NCI-H524 (cell line): ENCODE results near the gene RFNG.

Experiments used
- DNase-seq, 2 experiments: peaks; one replicate each; lab custom pipeline; 2025; lab: John Stamatoyannopoulos, UW

RFNG gene

DNA sequence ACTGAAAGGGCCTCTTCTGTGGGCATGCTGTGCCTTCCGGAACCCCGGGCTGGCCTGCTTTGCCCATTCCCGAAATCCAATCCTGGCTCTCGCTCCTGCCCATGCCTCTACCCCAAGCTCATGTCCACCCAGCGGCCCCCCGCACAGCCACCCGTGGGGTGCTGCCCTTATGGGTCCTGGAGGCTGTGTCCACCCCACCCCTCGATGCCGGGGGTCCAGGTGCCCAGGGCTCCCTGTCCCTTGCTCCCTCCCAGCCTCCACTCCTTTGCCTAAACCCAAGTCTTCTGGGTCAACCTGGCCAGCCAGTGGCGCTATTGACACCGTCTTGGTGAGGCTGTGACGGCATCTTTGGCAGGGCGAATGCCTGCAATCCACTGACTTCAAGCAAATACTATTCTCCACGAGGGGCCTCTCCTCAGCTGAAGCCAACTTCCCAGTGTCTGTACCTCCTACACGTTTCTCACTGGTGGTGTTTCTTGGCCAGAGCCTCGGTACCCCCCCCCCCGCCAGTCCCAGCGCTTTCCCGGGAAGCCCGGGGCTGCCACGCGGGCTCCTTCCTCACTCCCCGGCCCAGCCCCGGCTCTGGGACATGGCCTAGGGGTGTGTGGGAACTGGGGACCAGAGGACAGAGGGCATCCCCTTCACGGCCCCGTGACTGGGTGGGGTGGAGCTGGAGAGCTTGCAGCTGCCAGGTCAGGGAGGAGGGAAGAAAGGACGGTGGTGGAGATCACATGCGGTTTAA, 26.2 kb upstream of the RFNG start:
- no peak for DNase-seq

DNA sequence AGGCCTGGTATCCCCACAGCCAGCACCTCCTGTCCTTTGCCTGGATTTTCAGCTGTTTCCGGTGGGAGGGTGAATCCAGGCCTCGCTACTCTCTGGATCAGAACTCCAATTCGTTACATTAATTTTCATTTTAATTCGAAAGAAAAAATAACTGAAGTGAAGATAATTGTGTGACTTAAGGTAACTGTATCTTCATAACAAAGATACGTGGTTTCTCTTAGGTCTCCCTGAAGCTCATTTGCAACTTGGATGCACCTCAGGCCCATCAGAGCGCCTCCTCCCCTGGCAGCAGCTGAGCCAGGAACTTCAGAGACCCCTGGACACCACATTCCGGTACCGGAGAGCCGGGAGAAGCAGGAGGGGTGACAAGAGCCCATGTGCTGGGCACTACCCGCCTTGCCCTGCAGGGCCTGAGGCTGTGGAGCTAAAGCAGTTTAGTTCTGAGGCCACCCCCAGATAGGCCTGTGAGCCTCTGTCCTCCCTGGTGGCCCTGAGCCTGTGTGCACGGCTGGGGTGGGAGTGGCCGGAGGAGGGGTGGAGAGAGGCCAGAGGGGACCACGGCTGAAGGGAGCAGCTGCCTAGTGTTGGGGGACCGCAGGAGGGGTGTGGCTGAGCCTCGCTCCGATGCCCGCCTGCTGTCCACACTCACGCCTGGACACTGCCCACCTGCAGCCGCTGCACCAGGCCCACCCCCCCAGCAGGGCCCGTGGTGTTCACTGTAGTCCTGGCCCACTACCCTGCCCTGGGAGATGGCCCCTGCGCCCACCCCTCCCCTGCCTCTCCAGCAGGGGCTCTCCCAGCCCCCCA, 25.4 kb upstream of the RFNG start:
- no peak for DNase-seq

DNA sequence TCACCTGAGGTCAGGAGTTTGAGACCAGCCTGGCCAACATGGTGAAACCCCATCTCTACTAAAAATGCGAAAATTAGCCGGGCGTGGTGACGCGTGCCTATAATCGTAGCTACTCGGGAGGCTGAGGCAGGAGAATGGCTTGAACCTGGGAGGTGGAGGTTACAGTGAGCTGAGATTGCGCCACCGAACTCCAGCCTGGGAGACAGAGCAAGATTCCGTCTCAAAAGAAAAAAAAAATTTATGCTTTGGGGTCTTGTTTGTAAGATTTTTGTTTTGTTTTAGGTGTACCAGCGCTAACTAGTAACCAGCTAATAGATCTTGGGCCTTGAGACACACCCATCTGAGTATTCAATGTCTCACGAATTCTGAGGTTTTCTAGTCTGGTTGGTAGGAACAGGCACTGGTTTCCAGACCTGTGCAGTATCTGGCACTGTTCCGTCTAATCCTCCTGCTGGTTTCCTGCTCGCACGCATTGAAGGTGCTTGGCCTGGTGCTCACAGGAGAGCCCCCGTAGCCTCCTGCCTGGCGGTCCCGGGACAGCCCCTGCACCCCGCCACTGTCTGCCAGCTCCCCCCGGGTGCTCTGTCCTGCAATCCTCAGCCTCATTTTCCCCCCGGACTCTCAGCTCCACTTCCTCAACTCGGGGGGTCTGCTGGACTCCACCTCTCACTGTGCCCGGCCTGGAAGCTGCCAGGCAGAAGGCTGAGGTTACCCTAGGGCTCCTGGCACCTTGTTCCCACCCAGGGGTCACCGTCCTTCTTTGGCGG, 24.6 kb upstream of the RFNG start:
- DNase-seq: no peak

DNA sequence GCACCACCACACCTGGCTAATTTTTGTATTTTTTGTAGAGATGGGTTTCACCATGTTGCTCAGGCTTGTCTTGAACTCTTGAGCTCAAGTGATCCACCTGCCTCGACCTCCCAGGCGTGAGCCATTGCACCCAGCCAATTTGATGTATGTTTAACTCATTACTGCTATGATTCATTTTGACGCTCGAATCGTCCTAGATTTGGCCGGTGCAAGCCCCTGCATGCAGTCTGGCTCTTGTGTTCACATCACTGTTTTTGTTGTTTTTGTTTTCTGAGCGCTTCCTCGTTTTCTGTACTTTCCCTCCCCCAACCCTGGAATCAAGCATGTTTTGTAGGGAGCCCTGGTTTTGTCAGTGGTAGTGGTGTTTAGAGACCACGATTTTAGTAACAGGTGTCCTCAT, 21.8 kb upstream of the RFNG start:
- no peak for DNase-seq

DNA sequence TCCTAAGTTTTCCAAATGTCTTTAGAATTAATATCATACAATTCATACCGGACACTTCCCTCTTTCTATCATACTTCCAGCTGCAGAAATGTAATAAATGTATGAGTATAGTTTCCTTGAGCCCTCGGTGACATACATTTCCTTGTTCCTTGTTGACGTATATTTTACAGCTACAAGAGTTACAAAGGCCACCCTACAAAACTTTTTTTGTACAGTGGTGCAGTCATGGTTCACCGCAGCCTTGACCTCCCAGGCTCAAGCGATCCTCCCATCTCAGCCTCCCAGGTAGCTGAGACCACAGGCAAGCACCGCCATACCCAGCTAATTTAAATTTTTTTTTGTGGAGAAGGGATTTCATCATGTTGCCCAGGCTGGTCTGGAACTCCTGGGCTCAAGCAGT, 21.2 kb upstream of the RFNG start:
- no peak for DNase-seq

DNA sequence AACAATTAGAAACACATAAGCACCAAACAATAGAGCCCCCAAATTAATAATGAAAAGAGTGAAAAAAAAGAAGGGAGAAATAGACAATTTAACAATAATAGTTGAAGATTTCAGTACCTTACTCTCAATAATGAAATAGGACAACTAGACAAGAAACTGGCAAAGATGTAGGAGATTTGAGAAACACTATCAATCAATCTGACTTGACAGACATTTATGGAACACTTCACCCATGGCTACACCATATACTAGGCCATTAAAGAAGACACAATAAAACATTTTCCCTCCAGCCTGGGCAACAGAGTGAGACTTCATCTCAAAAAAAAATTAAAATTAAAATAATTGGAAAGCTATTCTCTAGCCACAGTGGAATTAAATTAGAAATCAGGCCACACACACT, 19.0 kb upstream of the RFNG start:
- DNase-seq: no peak

DNA sequence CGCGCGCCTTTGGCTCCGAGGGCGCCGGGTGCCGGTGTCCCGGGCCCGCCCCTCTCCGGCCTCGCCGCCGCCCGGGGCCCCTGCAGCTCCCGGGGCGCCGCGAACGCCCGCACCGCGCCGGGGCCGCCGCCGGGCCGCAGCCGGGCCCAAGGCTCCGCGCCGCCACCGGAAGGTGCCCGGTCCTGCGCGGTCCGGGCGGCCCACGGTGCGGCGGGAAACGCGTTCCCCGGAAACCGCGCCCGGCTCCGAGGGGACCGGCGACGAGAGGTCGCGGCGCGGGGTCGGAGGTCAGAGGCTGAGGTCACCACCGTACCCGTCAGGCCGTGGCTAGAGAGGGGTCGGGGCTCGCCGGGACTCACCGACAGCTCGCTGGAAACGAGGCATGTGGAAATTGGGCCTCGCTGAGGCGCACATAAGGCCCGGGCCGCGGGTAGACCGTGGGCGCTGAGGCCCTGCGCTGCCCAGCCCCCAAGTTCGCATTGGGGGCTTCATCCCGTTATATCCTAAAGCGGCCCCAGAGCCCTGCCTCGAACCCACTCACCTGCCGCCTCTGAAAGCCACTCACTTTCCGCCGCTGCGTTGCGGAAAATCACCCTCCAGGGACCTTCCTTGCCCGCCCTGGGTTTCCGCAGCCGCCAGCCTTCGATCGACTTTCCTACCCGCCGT, 14.2 kb upstream of the RFNG start, which contains the start of gene DUS1L:
Gene DUS1L, minus strand, starts transcription at position 167 of the 666 bp plus-strand sequence. CDS start 745 bp downstream, outside the sequence.
- peak in 1 of 2 experiments; percentile 74 for DNase-seq

DNA sequence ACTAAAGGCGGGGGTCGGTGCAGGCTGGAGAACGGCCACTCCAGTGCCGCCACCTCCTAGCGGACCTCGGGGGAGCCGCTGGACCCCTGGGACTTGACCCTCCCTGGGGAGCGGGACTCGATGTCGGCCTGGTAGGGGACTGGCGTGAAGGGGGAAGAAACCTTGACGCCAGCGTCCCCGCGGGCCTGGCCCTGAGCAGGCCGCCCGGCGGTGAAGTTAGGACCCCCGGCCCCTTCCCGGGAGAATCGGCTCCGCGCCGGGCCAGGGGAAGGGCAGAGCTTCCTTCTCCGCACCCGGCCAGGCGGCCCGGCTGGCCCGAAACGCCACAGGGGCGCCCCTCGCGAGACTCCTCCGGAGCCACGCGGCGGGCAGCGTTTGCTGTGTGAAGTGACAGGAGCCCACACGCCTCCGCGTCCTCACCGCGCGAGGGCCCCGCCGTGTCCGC, 13.6 kb upstream of the RFNG start:
- no peak for DNase-seq

DNA sequence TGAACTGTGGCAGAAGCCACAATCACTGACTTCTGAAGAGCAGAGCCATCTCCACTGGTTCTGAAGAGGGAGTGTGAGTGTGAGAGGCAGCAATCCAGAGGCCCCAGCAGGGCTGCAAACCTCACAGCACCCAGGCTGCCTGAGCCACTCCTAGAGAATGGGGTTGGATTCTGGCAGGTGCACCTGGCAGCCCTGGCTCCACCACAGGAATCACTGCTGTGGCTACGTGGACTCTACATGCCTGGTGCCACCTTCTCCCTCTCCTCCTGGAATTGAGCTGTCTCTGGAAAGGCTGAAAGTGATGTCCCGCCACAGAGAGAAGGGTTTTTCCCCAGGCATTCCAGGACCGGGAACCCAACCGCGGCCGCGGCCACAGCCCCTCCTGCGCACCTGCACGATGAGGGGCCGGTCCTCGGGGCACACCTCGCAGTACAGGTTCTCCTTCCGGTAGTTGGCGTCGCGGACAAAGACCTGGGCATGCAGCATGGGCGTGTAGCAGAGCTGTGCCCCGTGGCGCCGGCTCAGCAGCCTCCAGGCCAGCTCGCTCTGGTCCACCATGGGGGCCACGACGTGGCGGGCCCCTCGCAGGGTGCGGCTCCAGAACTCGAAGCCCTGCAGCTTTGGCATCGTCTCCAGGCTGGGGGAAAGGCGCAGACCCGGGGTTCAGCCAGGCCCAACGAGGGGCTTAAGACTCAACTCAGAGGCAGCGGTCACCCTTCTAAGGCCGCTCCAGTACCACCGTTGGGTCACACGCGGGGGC, 13.0 kb upstream of the RFNG start:
- no peak for DNase-seq

DNA sequence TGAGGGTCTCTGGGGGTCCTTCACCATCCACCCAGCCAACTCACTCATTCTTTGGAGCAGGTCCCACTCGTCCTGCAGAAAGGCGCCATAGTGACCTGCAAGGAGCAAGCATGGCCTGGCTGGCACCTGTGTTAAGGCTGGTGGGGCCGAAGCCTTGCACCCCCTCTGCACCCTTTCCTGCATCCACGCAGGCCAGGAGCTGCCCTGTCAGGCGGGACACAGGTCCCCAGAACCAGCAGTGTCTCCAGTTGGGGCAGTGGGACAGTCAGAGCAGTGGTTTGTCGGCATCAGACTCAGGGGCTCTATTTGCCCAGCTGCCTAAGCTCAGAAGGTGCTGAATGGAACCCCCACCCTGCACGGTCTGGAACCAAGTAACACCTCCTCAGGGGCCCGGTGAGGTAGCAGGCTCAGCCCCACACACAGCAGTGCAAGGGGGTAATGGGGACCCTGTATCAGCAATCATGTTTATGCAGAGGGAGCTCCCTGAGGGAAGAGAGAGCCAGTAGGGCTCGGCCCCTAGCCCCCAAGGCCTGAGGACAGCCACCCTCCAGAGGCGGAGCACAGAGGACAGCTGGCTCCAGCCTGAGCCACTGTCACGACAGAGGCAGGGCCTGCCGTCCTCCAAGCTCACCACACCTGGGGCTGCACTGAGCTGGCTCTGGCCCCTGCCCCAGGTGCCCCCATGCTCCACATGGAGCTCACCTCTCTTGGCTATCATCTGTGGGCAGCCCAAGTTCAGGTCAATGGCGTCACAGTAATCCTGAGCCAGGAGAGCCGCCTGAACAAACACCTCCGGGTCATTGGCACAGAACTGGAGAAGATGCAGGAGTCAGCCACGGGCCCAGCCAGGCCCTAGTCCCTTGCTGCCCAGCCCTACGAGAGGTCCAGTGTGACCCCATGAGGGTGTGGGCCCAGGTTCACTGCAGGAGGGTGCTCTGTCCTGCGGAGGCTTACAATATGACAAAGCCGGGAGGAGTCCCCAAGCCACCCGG, 12.1 kb upstream of the RFNG start:
- DNase-seq: no peak

DNA sequence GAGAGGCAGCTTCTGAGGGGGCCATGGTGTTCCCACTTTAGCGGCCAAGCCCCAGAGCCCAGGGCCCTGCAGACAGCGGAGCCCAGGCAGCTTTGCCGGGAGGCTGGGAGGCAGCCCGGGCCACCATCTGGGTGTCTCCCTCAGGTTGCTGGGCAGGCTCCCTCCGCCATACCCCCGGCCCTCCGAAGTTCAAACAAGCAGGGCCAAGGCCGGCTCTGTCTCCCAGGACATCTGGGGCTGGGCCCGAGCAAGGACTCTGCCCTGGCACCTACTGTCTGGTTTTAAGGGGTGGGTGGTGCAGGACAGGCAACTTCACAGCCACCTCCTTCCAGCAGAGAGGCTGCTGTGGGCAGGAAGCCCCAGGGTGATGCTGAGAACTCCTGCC, 11.4 kb upstream of the RFNG start:
- no peak for DNase-seq

DNA sequence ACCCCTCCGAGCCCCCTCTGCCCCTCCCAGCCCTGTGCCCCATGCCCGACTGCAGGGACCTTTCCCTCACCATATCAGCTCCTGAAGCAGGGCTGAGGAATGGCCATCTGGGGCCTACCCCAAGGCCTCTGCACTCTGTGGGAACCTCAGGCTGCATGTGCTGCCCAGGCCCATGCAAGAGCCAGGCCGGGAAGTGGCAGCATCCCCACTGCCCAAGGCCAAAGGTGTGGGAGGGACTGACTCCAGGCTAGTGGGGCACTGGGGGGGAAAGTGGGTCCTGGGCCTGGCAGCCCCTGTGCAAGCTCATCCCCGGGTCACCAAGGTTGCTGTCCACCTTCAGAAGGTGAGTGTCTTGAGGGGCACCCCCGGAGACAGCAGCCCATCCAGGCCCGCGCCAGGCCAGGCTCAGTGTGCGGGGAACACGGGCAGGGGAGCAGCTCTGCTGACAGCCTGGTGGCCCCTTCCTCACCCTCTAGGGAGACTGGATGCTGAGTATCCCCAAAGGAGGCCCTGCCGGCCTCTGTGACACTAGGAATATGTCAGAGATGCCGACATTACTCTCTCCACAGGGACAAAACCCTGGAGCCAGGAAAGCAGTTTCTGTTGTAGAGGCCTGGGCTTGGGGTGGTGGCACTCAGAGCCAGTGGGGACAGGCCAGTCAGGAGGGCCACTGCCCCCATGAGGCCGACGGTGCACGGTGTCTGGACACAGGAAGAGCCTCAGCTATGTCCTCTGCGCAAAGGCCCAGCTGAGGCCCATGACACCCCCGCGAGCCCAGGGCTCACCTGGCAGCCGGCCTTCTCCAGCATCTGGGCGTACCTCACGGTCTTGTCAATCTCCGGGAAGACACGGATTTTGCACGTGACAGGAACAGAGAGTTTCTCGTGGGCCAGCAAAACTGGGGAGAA, 10.7 kb upstream of the RFNG start:
- no peak for DNase-seq

DNA sequence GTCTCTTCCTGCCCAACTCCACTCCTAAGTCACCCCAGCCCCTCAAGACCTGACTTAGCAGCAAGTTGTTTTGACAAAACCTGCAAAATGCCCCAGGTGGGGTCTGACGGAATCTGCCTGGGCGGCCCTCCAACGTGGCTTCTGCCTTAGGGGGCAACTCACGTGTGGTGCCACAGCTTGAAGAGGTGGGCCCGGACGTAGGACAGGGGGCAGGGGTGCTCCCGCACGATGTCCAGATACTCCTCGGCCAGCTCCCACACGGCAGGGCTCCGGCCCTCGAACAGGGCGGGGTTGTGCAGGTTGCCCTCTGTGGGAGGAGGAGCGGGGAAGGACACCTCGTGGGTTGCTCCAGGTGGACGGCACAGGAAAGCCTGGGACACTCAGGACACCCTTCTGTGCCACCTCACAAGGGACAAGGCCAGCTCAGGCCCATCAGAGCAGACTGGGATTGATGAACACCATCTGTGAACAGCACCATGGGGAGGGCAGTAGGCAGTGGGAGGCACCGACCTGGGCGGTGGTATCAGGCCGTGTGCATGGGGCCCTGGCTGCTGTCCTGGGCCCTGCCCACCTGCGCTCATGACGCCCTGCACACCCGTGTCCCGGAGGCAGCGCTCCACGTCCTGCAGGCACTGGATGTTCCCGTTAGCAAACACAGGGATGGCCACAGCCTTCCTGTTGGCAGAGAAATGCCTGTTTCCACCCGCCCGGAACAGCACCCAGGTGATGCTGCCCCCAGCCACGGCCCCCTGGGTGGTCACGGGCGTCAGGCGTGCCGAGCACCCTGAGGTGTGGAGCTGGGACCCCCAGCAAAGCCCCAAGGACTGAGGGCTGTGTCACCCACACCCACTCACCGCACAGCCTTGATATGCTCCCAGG, 9.7 kb upstream of the RFNG start:
- DNase-seq: no peak

DNA sequence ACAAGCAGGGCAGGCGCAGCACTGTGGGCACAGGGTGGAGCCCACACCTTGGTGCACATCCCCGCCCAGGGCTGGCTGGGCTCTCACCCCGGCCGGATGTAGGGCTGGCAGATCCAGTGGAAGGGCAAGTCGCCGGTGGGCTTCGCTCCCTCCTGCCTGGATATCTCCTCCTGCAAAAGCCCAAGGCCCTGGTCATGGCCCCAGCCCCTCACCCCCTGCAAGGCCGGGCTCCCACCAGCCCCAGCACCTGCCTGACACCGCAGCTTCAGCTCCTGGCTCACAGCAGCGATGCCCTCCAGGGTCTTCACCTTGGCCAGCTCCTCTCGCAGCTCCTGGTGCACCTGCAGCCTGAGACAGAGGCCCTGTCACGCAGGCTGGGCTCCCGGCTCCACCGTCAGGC, 9.0 kb upstream of the RFNG start:
- no peak for DNase-seq

DNA sequence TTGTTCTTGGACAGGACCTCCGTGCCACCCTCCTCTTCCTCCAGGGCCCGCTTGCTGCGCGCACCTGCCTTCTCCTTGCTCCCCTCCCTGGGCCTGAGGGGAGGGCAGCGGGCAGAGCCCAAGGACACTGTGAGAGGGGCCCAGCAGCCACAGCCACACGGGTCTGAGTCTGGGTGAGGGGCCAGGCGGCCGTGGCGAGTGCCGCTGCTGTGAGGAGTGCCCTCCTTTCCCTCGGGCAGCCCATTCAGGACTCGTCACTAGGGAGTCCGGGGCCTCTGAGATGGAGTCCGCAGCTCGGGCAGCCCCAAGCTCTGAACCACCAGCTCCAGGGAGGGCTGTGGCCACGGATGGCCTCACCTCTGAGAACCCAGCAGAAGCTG, 8.4 kb upstream of the RFNG start:
- no peak for DNase-seq

DNA sequence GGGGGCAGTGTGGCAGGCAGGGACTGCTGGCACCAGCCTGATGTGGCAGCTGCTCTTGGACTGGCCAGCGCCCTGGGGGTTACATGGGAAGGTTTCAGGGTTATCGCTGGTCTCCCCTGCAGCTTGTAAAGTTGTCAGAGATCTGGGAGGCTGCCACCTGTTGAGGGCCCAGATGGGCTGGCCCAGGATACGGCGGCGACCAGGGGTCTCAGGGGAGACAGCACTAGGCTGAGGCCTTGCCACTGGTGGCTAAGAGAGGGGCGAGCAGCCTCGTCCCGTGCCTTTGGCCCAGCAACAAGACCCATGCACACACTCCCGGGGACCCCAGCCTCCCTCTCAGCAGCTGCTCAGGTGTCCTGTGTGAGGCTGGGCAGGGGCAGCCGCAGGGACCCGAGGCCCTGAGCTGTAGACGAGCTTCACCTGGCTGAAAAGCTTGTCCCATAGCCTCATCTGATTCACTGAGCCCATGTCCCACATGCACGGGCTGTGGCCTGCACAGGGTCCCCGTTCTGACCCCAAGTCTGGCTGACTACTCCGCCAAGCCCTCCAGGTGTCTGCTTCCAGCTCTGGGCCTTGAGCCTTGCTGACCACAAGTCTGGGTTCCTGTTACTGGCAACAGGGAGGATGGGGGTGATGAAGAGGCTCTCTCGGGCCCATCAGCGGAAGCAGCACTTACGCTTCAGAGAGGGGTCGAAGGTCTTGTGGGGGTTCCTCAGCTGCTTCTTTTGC, 7.8 kb upstream of the RFNG start:
- DNase-seq: no peak

DNA sequence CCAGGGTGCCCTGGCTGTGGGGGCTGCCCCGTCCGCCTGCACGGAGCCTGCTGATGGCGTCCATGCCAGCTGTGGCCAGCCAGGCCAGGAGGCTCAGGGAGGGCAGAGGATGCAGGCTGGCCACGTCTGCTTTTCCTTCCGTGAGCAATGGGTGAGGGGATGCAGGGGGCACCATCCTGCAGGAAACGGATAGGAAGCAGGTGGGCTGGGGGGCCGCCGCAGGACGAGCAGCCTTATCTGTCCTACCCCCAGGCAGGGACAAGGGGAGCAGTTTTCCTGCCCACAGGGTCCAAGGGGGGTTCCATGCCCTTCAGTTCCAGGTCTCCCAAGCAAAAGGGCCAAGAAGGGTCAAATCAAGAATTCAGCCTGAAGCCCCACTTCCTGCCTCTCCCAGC, 7.2 kb upstream of the RFNG start:
- DNase-seq: no peak
